ENCODE measurements around the gene TPRX2. TPM values are rescaled to one million over a fixed set of nuclear protein-coding genes. Genes with fewer than 3 reads are reported as not detected.
"Not testable (repeated sequence)": the region's sequence is repeated elsewhere in the genome, so short reads cannot be mapped to it uniquely, and the experiment has no call there.

TPRX2 gene
- total RNA-seq, 1 donor = not detected

- H3K4me1 ChIP-seq (ENCODE audit: insufficient read depth, low read length) = no peaks in the 10 kb centered on the region
- H3K27me3 ChIP-seq (ENCODE audit: insufficient read depth, low read length) = no peaks in the 10 kb centered on the region
- no peaks in the 10 kb centered on the region for H3K9me3 ChIP-seq (ENCODE audit: low read depth, low read length)
- no peak overlapping the region for H3K4me3 ChIP-seq (ENCODE audit: low read length)
Observed at GRCh38 chr19:47890865-47891621, 32.0 kb downstream of the TPRX2 start.

DNA sequence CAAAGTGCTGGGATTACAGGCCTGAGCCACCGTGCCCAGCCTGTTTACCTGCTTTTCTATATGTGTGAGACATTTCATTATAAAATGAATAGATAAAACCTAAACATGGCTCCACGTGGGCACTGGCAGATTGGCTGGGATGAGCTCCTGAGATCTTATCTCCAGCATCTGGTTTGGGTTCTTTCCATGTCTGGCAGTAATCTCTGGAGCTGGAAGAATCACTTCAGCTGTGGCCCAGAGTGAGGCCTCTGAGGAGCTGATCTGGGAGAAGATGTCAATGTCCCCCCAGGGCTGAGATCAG, 32.5 kb downstream of the TPRX2 start:
- Histone ChIP-seq H3K4me3 (ENCODE audit: low read length) (no peak overlapping the region), H3K4me1 (ENCODE audit: insufficient read depth, low read length) (no peaks in the 10 kb centered on the region), H3K27me3 (ENCODE audit: insufficient read depth, low read length) (no peaks in the 10 kb centered on the region), H3K9me3 (ENCODE audit: low read depth, low read length) (no peaks in the 10 kb centered on the region)

GRCh38 chr19:47891923-47892666, 33.1 kb downstream of the TPRX2 start:
- Histone ChIP-seq H3K4me3 (ENCODE audit: low read length) (no peak overlapping the region), H3K4me1 (ENCODE audit: insufficient read depth, low read length) (no peaks in the 10 kb centered on the region), H3K9me3 (ENCODE audit: low read depth, low read length) (no peaks in the 10 kb centered on the region), H3K27me3 (ENCODE audit: insufficient read depth, low read length) (no peaks in the 10 kb centered on the region)

GRCh38 chr19:47895165-47895782, 36.2 kb downstream of the TPRX2 start:
- Histone ChIP-seq H3K9me3 (ENCODE audit: low read depth, low read length) (no peaks in the 10 kb centered on the region), H3K4me1 (ENCODE audit: insufficient read depth, low read length) (no peaks in the 10 kb centered on the region), H3K4me3 (ENCODE audit: low read length) (no peak overlapping the region), H3K27me3 (ENCODE audit: insufficient read depth, low read length) (no peaks in the 10 kb centered on the region)

DNA sequence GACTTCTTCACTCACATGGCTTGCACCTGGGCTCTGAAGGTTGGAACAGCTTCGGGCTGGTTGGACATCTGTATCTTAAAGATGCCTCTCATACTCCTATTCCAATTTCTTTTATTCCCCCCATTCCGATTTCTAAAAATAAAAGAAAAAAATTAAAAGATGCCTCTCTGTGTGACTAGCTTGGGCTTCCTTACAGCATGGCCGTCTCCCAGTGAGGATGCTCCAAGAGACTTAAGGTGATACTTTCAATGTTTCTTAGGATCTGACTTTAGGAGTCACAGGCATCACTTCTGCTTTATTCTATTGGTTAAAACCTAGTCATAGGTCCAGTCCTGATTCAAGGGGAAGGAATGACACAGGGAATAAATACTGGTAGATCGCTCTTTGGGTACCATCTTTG, 37.0 kb downstream of the TPRX2 start:
- H3K4me1 ChIP-seq (ENCODE audit: insufficient read depth, low read length) = no peaks in the 10 kb centered on the region
- H3K4me3 ChIP-seq (ENCODE audit: low read length) = no peak overlapping the region
- no peaks in the 10 kb centered on the region for H3K27me3 ChIP-seq (ENCODE audit: insufficient read depth, low read length)
- no peaks in the 10 kb centered on the region for H3K9me3 ChIP-seq (ENCODE audit: low read depth, low read length)

DNA sequence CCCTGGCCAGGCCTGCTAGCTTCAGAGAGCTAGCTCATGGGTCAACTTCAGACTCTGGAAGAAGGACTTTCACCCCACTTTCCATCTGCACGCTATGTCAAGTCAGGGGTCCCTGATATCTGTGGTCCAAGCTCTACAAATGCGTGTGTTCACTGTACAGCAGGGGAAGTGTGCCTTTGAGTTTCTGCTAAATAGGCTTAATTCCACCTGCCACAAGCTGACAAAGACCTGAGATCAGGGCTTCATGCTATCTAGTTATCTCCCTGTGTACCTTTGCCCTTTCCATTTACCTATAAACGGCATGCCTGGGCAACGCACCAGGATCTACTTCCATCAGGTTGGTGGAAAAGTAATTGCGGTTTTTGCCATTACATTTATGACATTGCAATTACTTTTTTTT, 37.7 kb downstream of the TPRX2 start:
- Histone ChIP-seq H3K9me3 (ENCODE audit: low read depth, low read length) (no peaks in the 10 kb centered on the region), H3K4me3 (ENCODE audit: low read length) (no peak overlapping the region), H3K4me1 (ENCODE audit: insufficient read depth, low read length) (no peaks in the 10 kb centered on the region), H3K27me3 (ENCODE audit: insufficient read depth, low read length) (no peaks in the 10 kb centered on the region)

GRCh38 chr19:47897861-47898260, 38.8 kb downstream of the TPRX2 start:
- Histone ChIP-seq H3K27me3 (ENCODE audit: insufficient read depth, low read length) (no peaks in the 10 kb centered on the region), H3K4me1 (ENCODE audit: insufficient read depth, low read length) (no peaks in the 10 kb centered on the region), H3K4me3 (ENCODE audit: low read length) (no peak overlapping the region), H3K9me3 (ENCODE audit: low read depth, low read length) (no peaks in the 10 kb centered on the region)

DNA sequence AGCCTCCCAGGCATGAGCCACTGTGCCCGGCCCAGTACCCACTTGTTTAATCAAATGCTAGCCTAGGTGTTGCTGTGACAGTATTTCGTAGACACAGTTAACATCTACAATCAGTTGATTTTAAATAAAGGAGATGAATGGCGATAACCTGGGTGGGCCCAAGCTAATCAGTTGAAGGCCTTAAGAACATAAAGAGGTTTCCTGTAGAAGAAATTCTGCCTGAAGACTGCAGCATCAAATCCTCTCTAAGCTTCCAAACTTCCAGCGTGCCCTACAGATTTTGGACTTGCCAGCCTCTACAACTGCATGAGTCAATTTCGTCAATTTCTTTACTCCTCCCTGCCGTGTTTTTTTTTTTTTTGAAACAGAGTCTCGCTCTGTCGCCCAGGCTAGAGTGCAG, 40.3 kb downstream of the TPRX2 start:
- Histone ChIP-seq H3K27me3 (ENCODE audit: insufficient read depth, low read length) (no peaks in the 10 kb centered on the region), H3K4me3 (ENCODE audit: low read length) (no peak overlapping the region), H3K4me1 (ENCODE audit: insufficient read depth, low read length) (no peaks in the 10 kb centered on the region), H3K9me3 (ENCODE audit: low read depth, low read length) (no peaks in the 10 kb centered on the region)

DNA sequence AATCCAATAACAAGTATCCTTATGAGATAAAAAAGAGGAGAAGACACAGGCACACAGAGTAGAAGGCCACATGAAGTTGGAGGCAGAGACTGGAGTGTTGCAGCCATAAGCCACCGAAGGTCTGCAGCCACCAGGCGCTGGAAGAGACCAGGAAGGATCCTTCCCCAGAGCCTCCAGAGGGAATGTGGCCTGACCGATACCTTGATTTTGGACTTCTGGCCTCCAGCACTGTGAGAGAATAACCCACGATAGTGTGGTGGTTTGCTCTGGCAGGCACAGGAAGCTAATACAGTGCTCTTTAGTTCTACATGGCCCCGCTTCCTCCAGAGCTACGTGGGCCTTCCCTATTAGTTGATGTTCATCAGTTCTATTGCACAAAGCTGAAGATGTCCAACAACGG, 42.3 kb downstream of the TPRX2 start:
- H3K9me3 ChIP-seq (ENCODE audit: low read depth, low read length) = no peaks in the 10 kb centered on the region
- H3K4me1 ChIP-seq (ENCODE audit: insufficient read depth, low read length) = no peaks in the 10 kb centered on the region
- no peak overlapping the region for H3K4me3 ChIP-seq (ENCODE audit: low read length)
- no peaks in the 10 kb centered on the region for H3K27me3 ChIP-seq (ENCODE audit: insufficient read depth, low read length)

DNA sequence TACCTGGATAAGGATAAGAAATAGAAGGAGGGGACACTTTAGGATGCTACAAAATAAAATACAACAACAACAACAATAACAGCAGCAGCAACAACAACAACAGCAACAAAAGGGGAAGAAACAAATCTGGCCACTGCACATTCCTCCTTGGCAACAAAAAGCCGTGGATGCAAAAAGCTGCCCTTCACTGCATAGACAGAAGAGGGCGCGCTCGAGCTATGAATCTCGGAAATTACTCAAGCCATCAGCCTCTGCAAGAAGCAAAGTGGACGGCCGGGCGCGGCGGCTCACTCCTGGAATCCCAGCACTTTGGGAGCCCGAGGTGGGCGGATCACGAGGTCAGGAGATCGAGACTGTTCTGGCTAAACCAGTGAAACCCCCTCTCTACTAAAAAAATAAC, 50.3 kb downstream of the TPRX2 start:
- not testable (repeated sequence) for H3K27me3 ChIP-seq (ENCODE audit: insufficient read depth, low read length); H3K4me3 ChIP-seq (ENCODE audit: low read length); H3K4me1 ChIP-seq (ENCODE audit: insufficient read depth, low read length); H3K9me3 ChIP-seq (ENCODE audit: low read depth, low read length)

- H3K4me3 ChIP-seq (ENCODE audit: low read length); H3K4me1 ChIP-seq (ENCODE audit: insufficient read depth, low read length); H3K9me3 ChIP-seq (ENCODE audit: low read depth, low read length); H3K27me3 ChIP-seq (ENCODE audit: insufficient read depth, low read length): not testable (repeated sequence)
Observed at GRCh38 chr19:47910191-47910590, 51.2 kb downstream of the TPRX2 start.

Other genes with a start within 250 kb of the TPRX2 start
- gene EHD2, start 145.8 kb upstream of the TPRX2 start, total RNA-seq = 0.42 TPM
- gene NOP53, start 113.7 kb upstream of the TPRX2 start, total RNA-seq = 253 TPM
- 122 TPM for gene SELENOW, start 80.5 kb upstream of the TPRX2 start, total RNA-seq
- gene TPRX1, start 54.7 kb upstream of the TPRX2 start, total RNA-seq = not detected
- not detected for gene CRX, start 37.3 kb upstream of the TPRX2 start, total RNA-seq
- not detected for gene SULT2A1, start 27.1 kb downstream of the TPRX2 start, total RNA-seq
- not detected for gene BSPH1, start 132.9 kb downstream of the TPRX2 start, total RNA-seq
- not detected for gene ELSPBP1, start 135.4 kb downstream of the TPRX2 start, total RNA-seq
- 4.0 TPM for gene CABP5, start 184.8 kb downstream of the TPRX2 start, total RNA-seq